ENCODE measurements around the gene HABP4. TPM values are rescaled to one million over a fixed set of nuclear protein-coding genes. Genes with fewer than 3 reads are reported as not detected.
A peak's percentile ranks its signal among the peaks of the same experiment; 100 is the strongest.

HABP4 gene
- total RNA-seq, 1 donor from 2014 or later, result 17.2 TPM

GRCh38 chr9:96508227-96508940, 58.4 kb downstream of the HABP4 start:
- no peak for TF ChIP-seq POLR2A (IDR thresholded peaks at IDR 0.05)
- TF ChIP-seq POLR2AphosphoS5 (IDR thresholded peaks at IDR 0.05; ENCODE audit: insufficient read depth in 1 of 2, low read depth in 1 of 2), result no peak
- no peak for TF ChIP-seq CTCF (IDR thresholded peaks at IDR 0.05)
- Histone ChIP-seq H3K36me3 (no peaks in the 10 kb centered on the region), H3K9me3 (no peaks in the 10 kb centered on the region), H3K4me1 (peaks cover 3% of the 10 kb centered on the region), H3K27me3 (no peaks in the 10 kb centered on the region), H3K4me3 (no peak overlapping the region), H3K27ac (peak overlapping the region; percentile 49)
- no peak for DNase-seq (ENCODE audit: extremely low spot score in 2 of 2)
- intact Hi-C loops (cut with DNase I), result no loop called here

GRCh38 chr9:96509026-96509425, 59.1 kb downstream of the HABP4 start:
- DNase-seq (ENCODE audit: extremely low spot score in 2 of 2), result no peak
- Histone ChIP-seq H3K4me3 (no peak overlapping the region), H3K27ac (peak overlapping the region; percentile 49), H3K9me3 (no peaks in the 10 kb centered on the region), H3K27me3 (no peaks in the 10 kb centered on the region), H3K4me1 (peaks cover 9% of the 10 kb centered on the region), H3K36me3 (no peaks in the 10 kb centered on the region)
- TF ChIP-seq POLR2AphosphoS5 (IDR thresholded peaks at IDR 0.05; ENCODE audit: insufficient read depth in 1 of 2, low read depth in 1 of 2) (no peak), POLR2A (IDR thresholded peaks at IDR 0.05) (no peak), CTCF (IDR thresholded peaks at IDR 0.05) (no peak)
- intact Hi-C loops (cut with DNase I), result no loop called here

GRCh38 chr9:96509848-96510247, 59.9 kb downstream of the HABP4 start:
- H3K27ac ChIP-seq, result no peak overlapping the region
- intact Hi-C loops (cut with DNase I), result no loop called here
- H3K4me1 ChIP-seq, result peaks cover 15% of the 10 kb centered on the region
- DNase-seq (ENCODE audit: extremely low spot score in 2 of 2), result no peak
- TF ChIP-seq POLR2AphosphoS5 (IDR thresholded peaks at IDR 0.05; ENCODE audit: insufficient read depth in 1 of 2, low read depth in 1 of 2) (no peak), POLR2A (IDR thresholded peaks at IDR 0.05) (no peak), CTCF (IDR thresholded peaks at IDR 0.05) (no peak)
- H3K27me3 ChIP-seq, result no peaks in the 10 kb centered on the region
- no peak overlapping the region for H3K4me3 ChIP-seq
- no peaks in the 10 kb centered on the region for H3K36me3 ChIP-seq
- H3K9me3 ChIP-seq, result no peaks in the 10 kb centered on the region

GRCh38 chr9:96510258-96510657, 60.3 kb downstream of the HABP4 start:
- Histone ChIP-seq H3K27ac (no peak overlapping the region), H3K36me3 (no peaks in the 10 kb centered on the region), H3K27me3 (no peaks in the 10 kb centered on the region), H3K4me3 (no peak overlapping the region), H3K4me1 (peaks cover 19% of the 10 kb centered on the region), H3K9me3 (no peaks in the 10 kb centered on the region)
- intact Hi-C loops (cut with DNase I), result no loop called here
- no peak for TF ChIP-seq CTCF (IDR thresholded peaks at IDR 0.05)
- no peak for DNase-seq (ENCODE audit: extremely low spot score in 2 of 2)

- peaks cover 26% of the 10 kb centered on the region for H3K4me1 ChIP-seq
Observed at GRCh38 chr9:96512240-96512639, 62.3 kb downstream of the HABP4 start.

More at GRCh38 chr9:96512240-96512639, 62.3 kb downstream of the HABP4 start:
- Histone ChIP-seq H3K27ac (no peak overlapping the region), H3K27me3 (no peaks in the 10 kb centered on the region), H3K36me3 (no peaks in the 10 kb centered on the region), H3K9me3 (no peaks in the 10 kb centered on the region), H3K4me3 (no peak overlapping the region)
- DNase-seq (ENCODE audit: extremely low spot score in 2 of 2), result no peak
- intact Hi-C loops (cut with DNase I), result no loop called here
- TF ChIP-seq POLR2A (IDR thresholded peaks at IDR 0.05), result no peak
- TF ChIP-seq POLR2AphosphoS5 (IDR thresholded peaks at IDR 0.05; ENCODE audit: insufficient read depth in 1 of 2, low read depth in 1 of 2), result no peak
- TF ChIP-seq CTCF (IDR thresholded peaks at IDR 0.05), result no peak
